GM21447 (cell line): Measurements from ENCODE around the gene GUF1.

Source experiments
- ATAC-seq: cut with Tn5 transposase; IDR thresholded peaks from one replicate; pipeline ENCODE4 v1.9.1; 2021; ENCODE audit not compliant: unreplicated experiment

Gene GUF1

DNA sequence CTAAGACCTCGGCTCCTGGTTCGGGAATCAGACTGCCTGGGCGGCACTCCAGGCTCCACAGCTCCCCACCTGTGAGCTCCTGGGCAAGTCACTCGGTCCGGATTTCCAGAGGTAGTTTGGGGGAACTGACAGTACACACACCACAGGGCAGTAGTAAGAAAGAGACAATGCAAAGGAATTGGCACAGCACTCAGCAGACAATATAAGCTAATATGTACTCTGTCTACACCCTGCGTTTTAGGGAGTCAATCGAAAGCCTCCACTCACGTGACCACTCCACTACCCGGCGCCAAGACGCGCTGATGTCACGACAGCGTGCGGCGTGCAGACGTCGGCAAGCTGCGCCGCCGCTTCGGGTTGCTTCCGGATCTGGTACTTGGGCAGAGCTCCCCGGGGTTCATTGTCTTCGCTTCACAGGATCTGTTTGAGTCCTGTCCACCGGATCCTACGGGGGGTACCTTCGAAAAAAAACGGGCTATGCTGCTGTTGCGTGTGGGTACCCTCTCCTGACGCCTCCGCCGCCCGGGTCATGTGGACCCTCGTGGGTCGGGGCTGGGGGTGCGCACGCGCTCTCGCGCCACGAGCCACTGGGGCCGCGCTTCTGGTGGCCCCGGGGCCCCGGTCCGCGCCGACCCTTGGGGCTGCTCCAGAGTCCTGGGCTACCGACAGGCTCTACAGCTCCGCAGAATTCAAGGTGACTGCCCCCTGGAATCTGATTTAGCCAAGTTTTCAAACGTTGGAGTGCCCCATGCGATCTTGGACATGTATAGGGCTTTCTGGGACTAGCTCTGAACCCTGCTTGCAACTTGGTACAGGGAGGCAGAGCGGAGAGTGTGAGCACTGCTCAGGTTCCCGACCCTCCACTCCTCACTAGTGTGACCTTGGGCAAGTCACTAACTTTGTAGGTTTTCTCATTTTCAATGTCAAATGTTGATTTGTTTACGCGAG, at the start of gene GUF1:
GUF1 (plus strand) TSS at position 327 of the 948 bp plus-strand sequence; CDS start at position 530, 203 bp downstream.
- ATAC-seq = peak; percentile 96

DNA sequence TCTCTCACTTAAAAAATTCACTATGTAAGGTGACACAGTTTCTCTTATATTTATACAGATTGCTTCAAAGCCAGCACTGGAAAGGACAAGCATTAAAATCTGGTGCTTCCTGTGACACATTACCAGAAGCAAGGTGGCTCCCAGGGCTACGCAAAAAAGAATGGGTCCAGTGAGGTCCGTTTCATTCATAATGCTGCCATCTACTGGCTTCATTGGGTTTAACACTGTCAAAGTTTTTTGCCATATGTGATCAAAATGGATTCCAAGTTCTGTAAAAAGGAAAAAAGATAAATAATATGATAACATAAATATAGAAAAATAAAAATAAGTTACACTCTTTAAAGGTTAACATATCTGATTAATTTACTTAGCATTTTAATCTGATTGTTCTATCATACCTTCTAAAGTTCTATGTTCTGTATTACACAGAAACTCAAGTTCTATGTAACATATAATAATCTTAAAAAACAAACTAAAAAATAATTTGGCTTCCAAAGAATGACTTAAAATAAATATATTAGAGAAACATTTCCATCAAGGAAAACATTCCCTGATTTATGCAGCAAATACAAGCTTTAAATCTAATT, 48.8 kb upstream of the GUF1 start:
- ATAC-seq = peak; percentile 93

DNA sequence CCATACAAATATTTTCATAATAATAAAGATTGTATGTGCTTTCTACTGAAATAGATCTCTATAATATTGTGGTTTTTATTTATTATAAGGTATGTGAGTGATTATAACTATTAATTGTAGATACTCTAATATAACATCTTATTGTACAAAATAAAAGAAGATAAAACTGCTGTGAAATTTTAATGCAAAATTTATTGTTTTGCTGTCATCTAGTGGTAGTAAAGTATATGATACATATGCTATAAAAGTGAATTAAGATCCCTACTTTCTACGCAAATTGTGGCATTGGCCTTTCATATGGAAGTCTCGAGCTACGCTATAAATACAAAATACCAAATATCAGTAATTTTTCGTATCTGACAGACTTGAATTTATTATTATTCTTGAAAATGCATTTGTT, 46.1 kb upstream of the GUF1 start:
- ATAC-seq = no peak

GRCh38 chr4:44632733-44633132, 45.5 kb upstream of the GUF1 start:
- ATAC-seq = no peak

GRCh38 chr4:44638091-44638490, 40.1 kb upstream of the GUF1 start:
- no peak for ATAC-seq

DNA sequence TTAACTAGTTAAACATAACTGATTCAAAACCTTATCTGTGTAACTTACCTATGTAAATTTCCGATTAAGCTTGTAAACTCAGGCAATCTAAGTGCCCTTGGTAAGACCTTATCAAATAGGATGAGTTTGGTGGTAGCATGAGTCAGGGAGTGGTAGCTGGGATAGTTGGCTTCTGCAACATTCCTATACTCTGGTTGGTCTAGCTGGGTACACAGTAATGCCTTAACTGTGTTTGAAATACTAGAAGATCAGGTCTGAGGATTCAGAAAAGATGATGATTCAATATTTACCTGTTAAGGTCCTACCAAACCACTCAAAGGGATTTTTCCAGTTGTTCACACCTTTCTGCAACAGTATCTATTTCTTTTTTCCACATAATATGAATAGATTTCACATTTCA, 32.1 kb upstream of the GUF1 start:
- no peak for ATAC-seq

DNA sequence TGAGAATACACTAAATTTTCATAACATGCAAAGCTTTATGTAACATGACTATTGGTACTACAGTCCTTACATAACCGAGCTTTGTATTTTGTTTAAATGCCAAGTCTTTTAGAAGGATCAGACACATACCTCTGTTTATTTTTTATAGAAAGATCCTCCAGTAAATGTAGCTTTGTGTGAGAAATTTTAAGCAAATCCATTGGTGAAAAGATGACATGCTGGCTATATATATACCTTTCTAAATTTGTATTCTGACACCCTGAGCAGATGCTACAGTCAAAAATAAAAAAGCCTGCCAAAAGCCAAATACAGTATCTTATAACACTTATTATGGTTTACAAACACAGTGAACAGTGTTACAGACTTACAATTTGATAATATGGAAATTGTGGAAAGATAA, 26.8 kb upstream of the GUF1 start, which contains the start of gene YIPF7:
YIPF7 (minus strand) TSS at position 201 of the 400 bp plus-strand sequence. CDS start 1,525 bp downstream, outside the sequence.
- ATAC-seq = no peak

DNA sequence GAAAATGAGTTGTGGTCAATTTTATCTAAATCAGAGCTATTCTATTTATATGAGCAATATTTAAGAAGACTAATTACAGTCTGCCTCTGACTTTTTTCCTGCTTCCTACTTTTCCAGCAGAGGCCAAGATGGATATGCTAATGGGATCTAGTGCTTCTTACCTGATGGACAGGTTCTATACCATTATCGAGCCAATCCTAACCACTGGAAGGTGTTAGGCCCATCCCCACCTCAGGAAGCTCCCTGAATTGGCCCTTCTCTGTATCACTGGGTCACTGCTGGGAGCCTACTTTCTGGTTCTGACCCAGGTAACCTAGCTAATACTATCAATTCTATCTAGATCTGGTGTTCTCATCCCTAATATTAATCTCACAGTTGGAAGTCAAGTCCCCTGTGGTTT, 26.2 kb upstream of the GUF1 start:
- ATAC-seq = no peak

DNA sequence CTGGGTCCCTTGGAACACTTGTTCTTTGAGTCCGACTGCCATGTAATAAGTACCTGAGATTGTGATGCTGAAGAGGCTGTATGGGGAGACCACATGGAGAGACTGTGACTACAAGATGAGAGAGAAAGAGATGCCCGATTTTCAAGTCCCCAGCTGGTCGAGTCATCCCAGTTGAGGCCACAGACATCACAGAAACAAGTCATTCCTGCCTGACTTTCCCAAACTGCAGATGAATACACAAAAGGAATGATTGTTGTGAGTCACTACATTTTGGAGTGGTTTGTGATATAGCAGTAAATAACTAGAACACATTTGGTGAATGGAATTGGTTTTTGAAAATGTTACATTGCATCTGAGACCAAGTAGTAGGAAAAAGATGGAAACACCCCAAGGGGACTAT, 17.8 kb upstream of the GUF1 start:
- no peak for ATAC-seq

- no peak for ATAC-seq
Measured at GRCh38 chr4:44661940-44662622, 16.1 kb upstream of the GUF1 start.

- ATAC-seq = peak; percentile 61
Measured at GRCh38 chr4:44662623-44663005, 15.6 kb upstream of the GUF1 start.

- ATAC-seq = no peak
Measured at GRCh38 chr4:44663539-44664263, 14.5 kb upstream of the GUF1 start.

- no peak for ATAC-seq
Measured at GRCh38 chr4:44668526-44668925, 9.7 kb upstream of the GUF1 start.

- no peak for ATAC-seq
Measured at GRCh38 chr4:44670506-44671199, 7.6 kb upstream of the GUF1 start.

DNA sequence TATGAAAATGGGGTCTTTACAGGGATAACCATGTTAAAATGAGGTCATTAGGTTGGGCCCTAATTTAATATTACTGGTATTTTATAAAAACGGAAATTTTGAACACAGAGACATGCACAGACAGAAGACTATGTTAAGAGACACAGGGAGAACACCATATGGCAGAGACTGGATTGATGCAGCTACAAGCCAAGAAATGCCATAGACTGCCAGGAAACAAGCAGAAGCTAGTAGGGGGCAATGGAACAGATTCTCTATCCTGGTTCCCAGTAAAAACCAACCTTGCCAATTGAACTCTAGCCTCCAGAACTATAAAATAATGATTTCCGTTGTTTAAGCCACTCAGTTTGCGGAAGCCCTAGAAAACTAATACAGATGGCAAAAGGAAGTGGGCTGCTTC, 6.6 kb upstream of the GUF1 start:
- ATAC-seq = no peak

DNA sequence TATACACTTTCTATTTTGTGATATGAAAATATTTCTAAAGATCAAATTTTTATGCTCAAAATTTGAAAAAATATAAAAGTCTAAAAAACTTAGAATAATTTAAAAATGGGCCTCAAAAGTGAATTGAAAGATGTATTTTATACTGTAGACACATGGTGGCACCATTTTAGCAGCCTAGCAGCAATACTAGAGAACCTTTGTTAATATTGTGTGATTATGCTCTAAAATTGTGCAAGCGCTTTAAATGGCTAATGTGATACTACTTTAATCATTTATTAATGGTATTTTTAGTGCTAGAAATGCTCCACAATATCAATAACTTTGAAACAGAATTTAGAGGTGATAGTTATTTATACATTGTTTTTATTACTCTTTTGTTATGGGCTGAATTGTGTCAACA, 3.7 kb upstream of the GUF1 start:
- no peak for ATAC-seq

GRCh38 chr4:44675366-44675765, 2.9 kb upstream of the GUF1 start:
- no peak for ATAC-seq

DNA sequence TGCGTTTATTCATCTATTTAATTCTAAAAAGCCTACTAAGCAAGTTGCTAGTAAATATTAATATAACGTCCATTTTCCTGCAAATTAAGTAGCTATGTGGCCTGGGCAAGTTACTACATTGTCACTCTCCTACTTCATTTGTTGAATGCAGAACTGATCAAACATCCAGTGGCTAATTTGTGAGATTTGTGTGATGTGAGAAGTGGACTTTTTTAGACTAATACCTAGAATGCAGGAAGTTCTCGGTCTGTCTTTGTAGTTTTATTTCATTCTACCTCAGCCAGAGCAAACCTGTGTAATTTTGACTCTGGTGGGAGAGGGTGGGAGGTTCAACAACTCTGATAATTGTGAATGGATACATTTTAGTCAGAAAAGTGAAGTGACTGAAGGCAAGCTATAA, 840 bp downstream of the GUF1 start:
- ATAC-seq = peak; percentile 2

GRCh38 chr4:44684648-44685047, 6.4 kb downstream of the GUF1 start:
- ATAC-seq = no peak

DNA sequence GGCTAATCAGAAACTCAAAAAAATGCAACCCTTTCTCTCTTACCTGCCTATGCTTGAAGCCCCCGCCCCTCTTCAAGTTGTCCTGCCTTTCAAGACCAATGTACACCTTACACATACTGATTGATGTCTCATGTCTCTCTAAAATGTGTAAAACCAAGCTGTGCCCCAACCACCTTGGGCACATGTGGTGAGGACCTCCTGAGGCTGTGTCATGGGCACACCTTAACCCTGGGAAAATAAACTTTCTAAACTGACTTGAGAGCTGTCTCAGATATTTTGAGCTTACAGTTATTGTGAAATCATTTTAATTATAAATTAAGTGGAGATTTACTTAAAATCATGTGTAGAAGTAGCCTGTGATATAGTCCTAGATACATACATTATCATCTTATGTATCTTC, 22.2 kb downstream of the GUF1 start:
- ATAC-seq = no peak
